ENCODE data around the gene TRIM17.

The TRIM17 gene

DNA sequence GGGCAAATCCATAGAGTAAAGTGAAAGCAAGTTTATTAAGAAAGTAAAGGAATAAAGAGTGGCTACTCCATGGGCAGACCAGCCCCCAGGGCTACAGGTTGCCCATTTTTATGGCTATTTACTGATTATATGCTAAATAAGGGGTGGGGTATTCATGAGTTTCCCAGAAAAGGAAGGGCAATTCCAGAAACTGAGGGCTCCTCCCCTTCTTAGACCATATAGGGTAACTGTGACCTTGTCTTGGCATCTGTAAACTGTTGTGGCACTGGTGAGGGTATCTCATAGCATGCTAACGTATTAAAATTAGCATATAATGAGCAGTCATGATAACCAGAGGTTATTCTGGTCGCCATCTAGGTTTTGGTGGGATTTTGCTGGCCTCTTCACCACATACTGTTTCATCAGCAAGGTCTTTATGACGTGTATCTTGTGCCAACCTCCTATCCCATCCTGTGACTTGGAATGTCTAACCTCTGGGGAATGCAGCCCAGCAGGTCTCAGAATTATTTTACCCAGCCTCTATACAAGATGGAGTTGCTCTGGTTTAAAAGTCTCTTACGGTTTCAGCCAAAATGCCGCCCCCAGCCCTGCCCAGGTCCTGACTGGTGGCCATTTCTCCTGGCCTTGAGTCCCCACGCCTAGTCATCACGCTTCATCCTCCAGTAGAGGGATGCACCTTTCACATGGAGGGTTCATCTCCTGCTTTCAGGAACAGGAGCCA, 982 bp upstream of the TRIM17 start:
- no peak overlapping the region for H3K4me3 ChIP-seq (ENCODE audit: low read depth, low read length)
- DNase-seq (ENCODE audit: low read depth) = no peak
- TF ChIP-seq, protein P1, sequence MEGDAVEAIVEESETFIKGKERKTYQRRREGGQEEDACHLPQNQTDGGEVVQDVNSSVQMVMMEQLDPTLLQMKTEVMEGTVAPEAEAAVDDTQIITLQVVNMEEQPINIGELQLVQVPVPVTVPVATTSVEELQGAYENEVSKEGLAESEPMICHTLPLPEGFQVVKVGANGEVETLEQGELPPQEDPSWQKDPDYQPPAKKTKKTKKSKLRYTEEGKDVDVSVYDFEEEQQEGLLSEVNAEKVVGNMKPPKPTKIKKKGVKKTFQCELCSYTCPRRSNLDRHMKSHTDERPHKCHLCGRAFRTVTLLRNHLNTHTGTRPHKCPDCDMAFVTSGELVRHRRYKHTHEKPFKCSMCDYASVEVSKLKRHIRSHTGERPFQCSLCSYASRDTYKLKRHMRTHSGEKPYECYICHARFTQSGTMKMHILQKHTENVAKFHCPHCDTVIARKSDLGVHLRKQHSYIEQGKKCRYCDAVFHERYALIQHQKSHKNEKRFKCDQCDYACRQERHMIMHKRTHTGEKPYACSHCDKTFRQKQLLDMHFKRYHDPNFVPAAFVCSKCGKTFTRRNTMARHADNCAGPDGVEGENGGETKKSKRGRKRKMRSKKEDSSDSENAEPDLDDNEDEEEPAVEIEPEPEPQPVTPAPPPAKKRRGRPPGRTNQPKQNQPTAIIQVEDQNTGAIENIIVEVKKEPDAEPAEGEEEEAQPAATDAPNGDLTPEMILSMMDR (IDR thresholded peaks at IDR 0.05; ENCODE audit: insufficient read depth, low read depth, low read length, missing control alignments) = no peak

DNA sequence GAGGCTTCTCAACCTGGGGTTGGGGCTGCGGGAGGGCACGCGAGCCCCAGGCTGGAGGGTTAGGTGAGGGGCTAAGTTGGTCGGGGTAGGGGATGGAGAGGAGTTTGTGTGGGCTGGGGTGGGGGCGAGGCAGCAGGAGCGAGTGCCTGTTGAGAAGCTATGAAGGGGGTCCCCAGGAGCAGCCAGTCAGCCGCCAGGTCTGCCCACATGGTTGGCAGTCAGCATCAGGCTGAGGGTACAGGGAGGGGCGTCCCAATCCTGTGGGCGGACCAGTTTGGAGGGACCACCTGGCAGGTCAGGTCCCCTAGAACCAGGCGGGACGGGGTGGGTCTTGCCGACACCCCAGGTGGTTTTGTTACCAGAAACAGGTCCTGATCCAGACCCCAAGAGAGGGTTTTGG, 400 bp upstream of the TRIM17 start:
- TF ChIP-seq, protein P1 (IDR thresholded peaks at IDR 0.05; ENCODE audit: insufficient read depth, low read depth, low read length, missing control alignments) = no peak
- no peak overlapping the region for H3K4me3 ChIP-seq (ENCODE audit: low read depth, low read length)
- no peak for DNase-seq (ENCODE audit: low read depth)

DNA sequence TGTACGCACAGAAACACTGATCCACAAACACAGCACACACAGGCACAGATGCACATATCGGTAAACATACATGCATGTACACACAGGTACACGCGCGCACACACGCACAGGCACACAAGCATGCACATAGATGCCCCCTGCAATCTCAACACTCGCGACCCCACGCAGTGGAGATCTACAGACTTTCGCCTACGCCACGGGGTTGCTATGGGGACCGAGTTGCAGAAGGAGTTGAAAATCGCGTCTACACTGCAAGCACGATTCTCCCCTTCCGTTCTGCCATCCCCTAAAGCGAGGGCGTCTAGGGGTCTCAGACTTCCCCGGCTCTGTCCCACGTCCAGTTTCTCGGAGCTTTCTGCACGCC, 826 bp downstream of the TRIM17 start:
- no peak for DNase-seq (ENCODE audit: low read depth)
- H3K4me3 ChIP-seq (ENCODE audit: low read depth, low read length) = no peak overlapping the region
- TF ChIP-seq, protein P1 (IDR thresholded peaks at IDR 0.05; ENCODE audit: insufficient read depth, low read depth, low read length, missing control alignments) = no peak

DNA sequence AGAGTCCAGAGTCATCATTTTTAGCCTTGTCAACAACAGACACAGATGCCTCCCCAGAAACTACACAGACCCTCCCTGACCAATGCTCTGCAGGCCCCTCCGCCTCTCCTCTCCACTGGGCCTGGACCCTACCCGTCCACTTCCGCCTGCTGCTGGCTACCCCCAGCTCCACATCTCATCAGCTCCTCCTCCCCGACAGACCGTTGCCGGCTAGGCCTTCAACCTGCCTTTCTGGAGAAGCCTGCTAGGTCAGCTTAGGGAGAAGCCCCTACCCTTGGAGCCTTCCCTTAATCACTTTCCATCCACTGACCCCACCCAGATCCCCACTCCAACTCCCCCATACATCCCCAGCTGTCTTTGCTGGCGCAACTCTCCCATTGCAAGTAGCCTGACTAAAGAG, 1.4 kb downstream of the TRIM17 start:
- TF ChIP-seq, protein P1 (IDR thresholded peaks at IDR 0.05; ENCODE audit: insufficient read depth, low read depth, low read length, missing control alignments) = no peak
- no peak for DNase-seq (ENCODE audit: low read depth)
- H3K4me3 ChIP-seq (ENCODE audit: low read depth, low read length) = no peak overlapping the region

DNA sequence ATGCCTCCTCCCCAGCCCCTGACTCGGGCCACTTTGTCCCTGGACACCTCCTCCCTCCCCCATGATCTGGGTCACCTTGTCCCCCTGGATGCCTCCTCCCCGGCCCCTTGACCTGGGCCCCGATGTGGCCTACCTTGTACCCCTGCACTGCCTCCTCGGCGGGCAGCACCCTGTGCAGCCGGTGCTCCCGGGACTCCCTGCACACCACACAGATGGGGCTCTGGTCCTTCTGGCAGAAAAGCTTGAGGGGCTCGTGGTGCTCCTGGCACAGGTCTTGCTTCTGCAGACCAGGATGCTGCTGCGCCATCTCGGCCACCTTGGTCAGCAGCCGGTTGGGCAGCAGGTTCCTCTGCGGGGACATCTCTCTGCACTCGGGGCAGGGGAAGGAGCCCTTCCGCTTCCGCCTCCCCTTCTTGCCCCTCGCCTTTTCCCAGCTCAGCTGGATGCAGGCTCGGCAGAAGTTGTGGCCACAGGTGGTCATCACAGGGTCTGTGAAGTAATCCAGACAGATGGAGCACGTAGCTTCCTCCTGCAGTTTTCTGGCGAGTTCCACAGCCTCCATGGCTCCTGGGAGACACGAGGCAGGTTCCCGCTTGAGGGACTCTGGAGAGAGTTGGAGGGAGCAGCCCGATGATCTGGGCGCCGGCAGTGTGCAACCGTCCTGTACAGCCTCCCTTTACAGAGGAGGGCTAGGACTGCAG, 2.0 kb downstream of the TRIM17 start:
- H3K4me3 ChIP-seq (ENCODE audit: low read depth, low read length) = no peak overlapping the region
- no peak for DNase-seq (ENCODE audit: low read depth)
- TF ChIP-seq, protein P1 (IDR thresholded peaks at IDR 0.05; ENCODE audit: insufficient read depth, low read depth, low read length, missing control alignments) = no peak

DNA sequence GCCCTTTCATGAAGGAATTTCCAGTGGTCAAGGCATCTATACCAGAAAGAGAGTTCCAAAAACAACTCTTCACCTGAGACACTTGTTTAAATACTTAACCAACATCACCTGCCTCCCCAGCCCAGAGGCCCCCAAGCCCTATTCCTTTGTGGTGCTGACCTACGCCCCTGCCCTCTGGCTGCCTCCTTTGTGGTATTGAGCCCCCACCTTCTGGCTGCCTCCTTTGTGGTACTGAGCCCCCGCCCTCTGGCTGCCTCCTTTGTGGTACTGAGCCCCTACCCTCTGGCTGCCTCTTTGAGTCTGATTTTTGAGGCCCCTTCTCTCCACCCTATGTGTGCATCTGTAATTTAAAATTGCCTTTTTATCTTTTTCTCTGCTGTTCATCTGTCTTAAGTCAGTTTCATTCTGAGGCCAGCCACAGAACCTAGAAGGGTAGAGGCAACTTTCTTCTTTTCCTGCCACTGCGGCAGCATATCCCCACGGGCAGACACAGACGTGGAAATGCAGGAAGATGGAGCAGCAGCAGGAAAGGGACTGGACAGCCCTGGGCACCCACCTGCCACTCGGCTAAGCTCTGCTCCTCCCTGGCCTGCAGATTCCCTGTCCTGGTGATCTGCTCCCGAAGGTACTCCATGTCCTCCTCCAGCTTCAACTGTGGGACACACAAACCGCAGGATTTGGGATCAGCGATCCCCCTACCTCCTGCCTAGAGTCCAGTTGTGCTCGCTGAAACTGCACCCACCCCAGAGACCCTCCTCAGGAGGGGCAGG, 3.2 kb downstream of the TRIM17 start:
- TF ChIP-seq, protein P1 (IDR thresholded peaks at IDR 0.05; ENCODE audit: insufficient read depth, low read depth, low read length, missing control alignments) = no peak
- no peak for DNase-seq (ENCODE audit: low read depth)
- no peak overlapping the region for H3K4me3 ChIP-seq (ENCODE audit: low read depth, low read length)
